GM18870 (cell line): ENCODE data around the gene MAZ.

Source experiments
- ATAC-seq: cut with Tn5 transposase; IDR thresholded peaks from one replicate; pipeline ENCODE4 v1.9.1; 2021; ENCODE audit warnings: moderate library complexity; ENCODE audit not compliant: unreplicated experiment

MAZ gene

GRCh38 chr16:29809031-29809747 lies 2.9 kb downstream of the MAZ start:
- no peak for ATAC-seq

GRCh38 chr16:29809850-29810698 lies 3.7 kb downstream of the MAZ start:
- no peak for ATAC-seq

- ATAC-seq = no peak
These were observed 4.4 kb downstream of the MAZ start for GRCh38 chr16:29810699-29811169.

GRCh38 chr16:29811170-29811895 lies 5.0 kb downstream of the MAZ start:
- ATAC-seq = no peak

- ATAC-seq = no peak
These were observed 5.8 kb downstream of the MAZ start, which contains the start of gene PRRT2 for GRCh38 chr16:29811896-29812665. Gene PRRT2, plus strand, starts transcription at chr16:29812193. Its CDS starts 862 bp downstream, at chr16:29813055.

- ATAC-seq = no peak
These were observed 6.7 kb downstream of the MAZ start for GRCh38 chr16:29812754-29813643.

GRCh38 chr16:29813644-29814562 lies 7.6 kb downstream of the MAZ start:
- no peak for ATAC-seq

GRCh38 chr16:29814592-29814991 lies 8.3 kb downstream of the MAZ start:
- no peak for ATAC-seq

DNA sequence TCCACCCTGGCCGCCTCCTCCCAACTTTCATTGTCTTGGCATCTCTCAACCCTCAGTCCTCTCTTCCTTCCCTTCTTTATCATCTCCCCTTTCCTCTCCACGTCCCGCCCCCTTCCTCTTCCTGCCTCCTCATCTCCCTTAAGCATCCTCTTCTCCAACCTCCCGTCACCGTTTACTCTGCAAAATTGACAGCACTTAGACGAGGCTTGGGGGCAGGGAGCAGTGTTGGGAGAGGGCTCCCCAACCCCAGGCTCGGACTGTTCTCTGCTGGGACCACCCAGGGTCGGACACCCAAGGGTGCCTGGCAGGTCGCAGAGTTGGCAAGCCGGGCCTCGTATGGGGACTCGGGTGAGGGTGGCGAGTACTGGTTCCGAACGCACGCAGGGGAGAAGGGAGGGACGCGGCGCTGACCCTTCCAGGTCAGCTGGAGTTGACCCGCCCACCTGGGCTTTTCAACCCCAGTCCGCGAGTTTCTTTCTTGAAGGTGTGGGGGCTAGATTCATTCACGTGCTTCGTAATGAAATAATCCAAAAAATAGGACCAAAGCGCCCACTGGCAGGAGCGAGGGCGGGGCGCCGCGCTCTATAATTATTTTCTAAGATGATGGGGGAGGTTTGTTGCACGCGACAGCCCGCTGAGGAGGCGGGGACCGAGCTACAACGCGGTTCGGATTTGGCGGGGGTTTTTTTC lies 8.8 kb downstream of the MAZ start:
- ATAC-seq = no peak

DNA sequence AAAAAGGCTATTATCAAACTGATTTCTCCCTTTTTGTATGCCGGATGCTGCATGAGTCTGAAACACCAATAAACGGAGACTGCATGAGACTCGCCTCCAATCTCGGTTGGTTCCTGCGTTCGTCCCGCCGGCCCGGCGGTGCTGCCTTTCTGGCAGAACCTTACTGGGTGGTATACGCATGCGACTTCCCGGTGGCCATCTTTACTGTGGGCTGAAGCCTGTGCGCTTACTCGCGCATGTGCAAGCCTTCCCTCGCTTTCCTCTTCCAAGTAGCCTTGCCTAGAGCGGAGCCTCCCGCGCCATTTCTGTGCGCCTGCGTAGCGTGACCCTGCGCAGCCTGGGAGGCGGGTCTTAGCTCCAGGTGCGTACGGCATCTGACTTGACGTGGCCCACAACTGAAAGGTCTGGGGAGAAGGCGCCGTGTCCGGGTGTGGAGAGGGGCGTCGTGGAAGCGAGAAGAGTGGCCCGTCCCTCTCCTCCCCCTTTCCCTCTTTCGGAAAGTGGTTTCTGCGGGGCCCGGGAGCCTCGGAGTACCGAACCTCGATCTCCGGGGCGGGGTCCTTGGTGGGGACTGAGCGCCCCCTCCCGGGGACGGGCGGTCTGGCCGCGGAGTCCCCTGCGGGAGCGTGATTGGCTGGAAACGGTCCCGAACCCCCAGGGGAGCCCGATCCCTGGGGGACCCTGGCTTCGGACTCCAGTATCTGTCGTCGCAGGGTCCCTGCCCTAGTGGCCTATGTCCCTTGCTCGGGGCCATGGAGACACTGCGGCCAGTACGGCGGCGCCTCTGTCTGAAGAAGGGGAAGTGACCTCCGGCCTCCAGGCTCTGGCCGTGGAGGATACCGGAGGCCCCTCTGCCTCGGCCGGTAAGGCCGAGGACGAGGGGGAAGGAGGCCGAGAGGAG lies 9.7 kb downstream of the MAZ start, which contains the start of gene PAGR1:
Gene PAGR1 (plus strand): TSS at position 360 of the 901 bp plus-strand sequence. CDS start 374 bp downstream, at position 734.
- peak; percentile 57 for ATAC-seq

- ATAC-seq = no peak
These were observed 10.5 kb downstream of the MAZ start for GRCh38 chr16:29816694-29817441.

GRCh38 chr16:29818082-29818481 lies 11.8 kb downstream of the MAZ start:
- ATAC-seq = no peak

DNA sequence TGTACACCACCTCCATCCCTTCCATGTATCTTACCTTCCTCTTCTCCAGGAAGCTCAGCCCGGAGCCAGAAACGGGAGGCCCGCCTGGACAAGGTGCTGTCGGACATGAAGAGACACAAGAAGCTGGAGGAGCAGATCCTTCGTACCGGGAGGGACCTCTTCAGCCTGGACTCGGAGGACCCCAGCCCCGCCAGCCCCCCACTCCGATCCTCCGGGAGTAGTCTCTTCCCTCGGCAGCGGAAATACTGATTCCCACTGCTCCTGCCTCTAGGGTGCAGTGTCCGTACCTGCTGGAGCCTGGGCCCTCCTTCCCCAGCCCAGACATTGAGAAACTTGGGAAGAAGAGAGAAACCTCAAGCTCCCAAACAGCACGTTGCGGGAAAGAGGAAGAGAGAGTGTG lies 13.2 kb downstream of the MAZ start:
- ATAC-seq = no peak

DNA sequence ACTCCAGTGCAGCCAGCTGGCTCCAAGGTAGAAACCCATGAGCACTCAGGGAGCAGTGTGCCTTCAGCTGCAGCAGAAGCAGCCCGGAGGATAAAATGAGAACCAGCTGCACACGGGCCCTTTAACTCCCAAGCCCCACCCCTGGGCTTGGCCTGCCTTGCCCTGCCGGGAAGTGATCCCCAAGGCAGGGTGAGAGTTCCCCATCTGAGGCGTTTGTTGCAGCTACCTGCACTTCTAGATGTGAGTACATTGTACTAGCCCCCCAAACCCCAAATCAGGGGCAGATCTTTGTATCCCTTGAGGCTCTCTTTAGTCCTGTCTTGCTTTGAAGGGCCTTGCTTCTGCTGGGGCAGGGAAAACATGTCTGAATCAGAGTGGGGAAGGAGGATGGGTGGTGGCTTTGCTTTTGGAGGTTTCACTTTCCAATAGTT lies 14.0 kb downstream of the MAZ start, which contains the start of gene MVP:
Gene MVP (plus strand): TSS at position 192 of the 431 bp plus-strand sequence. CDS start 10,088 bp downstream, outside the sequence.
- ATAC-seq = no peak

DNA sequence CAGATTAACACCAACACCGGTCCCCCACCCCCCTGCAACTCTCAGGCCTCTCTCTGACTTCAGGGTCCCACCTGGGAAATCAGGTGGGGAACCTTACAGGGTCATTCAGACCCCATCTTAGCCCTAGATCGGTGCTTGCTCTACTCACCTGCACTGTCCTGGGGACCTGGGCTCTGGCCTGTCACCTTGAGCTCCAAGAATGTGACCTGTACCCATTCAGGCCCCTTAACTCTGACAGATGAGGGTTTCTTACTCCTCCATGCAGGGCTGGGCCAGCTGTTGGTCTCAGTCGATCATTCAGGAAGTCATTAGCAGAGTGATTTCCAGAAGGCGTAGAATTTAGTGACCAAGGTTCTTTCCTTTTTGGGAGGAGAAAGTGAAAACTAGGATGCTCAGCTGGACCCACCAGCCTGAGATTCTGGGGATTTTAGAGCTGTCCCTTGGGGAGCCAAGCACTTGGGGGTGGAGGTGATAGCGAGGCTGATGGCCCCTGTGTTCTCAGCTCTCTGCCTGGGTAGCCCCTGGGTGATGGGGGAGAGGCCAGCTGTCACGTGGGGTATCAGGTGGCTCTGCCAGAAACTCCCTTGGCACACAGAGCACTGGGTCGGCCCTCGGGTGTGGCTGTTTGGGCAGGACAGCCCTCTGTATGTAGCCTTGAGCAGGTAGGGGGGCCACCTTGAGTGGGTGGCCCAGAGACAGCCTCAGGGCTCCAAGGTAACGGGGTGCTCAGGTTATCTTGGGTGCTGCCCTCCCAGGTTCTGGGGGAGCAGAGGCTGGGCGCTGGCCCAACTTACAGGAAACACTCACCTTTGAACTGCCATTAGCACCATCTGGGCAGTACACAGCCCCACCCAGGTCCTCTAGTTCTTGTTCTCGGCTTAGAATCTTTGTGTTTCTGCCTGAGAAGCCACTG lies 14.7 kb downstream of the MAZ start:
- no peak for ATAC-seq
